GM18861 (cell line): ENCODE measurements around the gene PCF11.
A peak's percentile ranks its signal among the peaks of the same experiment; 100 is the strongest.
"Not testable (repeated sequence)": the region's sequence is repeated elsewhere in the genome, so short reads cannot be mapped to it uniquely, and the experiment has no call there.

Experiments
- ATAC-seq: cut with Tn5 transposase; IDR thresholded peaks from one replicate; pipeline ENCODE4 v1.9.1; 2021; ENCODE audit not compliant: unreplicated experiment

Gene PCF11, protein sequence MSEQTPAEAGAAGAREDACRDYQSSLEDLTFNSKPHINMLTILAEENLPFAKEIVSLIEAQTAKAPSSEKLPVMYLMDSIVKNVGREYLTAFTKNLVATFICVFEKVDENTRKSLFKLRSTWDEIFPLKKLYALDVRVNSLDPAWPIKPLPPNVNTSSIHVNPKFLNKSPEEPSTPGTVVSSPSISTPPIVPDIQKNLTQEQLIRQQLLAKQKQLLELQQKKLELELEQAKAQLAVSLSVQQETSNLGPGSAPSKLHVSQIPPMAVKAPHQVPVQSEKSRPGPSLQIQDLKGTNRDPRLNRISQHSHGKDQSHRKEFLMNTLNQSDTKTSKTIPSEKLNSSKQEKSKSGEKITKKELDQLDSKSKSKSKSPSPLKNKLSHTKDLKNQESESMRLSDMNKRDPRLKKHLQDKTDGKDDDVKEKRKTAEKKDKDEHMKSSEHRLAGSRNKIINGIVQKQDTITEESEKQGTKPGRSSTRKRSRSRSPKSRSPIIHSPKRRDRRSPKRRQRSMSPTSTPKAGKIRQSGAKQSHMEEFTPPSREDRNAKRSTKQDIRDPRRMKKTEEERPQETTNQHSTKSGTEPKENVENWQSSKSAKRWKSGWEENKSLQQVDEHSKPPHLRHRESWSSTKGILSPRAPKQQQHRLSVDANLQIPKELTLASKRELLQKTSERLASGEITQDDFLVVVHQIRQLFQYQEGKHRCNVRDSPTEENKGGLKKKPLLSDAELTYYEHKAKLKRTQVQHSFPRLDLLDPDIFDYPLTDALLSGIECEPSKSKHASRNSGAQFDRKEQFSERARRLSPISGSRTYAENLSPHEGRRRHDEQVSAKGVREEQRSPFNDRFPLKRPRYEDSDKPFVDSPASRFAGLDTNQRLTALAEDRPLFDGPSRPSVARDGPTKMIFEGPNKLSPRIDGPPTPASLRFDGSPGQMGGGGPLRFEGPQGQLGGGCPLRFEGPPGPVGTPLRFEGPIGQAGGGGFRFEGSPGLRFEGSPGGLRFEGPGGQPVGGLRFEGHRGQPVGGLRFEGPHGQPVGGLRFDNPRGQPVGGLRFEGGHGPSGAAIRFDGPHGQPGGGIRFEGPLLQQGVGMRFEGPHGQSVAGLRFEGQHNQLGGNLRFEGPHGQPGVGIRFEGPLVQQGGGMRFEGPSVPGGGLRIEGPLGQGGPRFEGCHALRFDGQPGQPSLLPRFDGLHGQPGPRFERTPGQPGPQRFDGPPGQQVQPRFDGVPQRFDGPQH (N-terminal part only)

DNA sequence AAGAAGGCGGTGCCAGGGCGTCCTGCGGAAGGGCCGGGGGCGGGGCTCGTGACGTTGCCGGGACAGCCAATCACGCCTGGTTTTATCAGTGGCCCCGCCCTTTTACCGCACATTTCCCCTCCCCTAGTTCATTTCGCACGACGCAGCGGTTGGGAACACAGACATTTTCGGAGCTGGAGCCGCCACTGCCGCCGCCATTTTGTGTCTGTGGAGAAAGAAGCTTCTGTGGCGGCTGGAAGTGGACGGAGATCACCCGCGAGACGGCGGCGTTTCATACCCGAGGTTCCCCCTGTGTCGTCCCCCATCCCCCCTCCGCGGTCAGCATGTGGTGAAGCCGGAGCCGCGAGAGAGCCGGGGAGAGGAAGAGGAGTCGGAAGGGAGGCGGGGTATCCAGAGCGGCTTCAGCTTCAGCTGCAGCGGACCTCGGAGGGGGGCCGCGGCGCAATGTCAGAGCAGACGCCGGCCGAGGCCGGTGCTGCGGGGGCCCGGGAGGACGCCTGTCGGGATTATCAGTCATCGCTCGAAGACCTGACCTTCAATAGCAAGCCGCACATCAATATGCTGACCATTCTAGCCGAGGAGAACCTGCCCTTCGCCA lies at the start of gene PCF11:
TSS of gene PCF11 (plus strand) at position 136 of the 598 bp plus-strand sequence. CDS start at position 445, 309 bp downstream.
- ATAC-seq: no peak

DNA sequence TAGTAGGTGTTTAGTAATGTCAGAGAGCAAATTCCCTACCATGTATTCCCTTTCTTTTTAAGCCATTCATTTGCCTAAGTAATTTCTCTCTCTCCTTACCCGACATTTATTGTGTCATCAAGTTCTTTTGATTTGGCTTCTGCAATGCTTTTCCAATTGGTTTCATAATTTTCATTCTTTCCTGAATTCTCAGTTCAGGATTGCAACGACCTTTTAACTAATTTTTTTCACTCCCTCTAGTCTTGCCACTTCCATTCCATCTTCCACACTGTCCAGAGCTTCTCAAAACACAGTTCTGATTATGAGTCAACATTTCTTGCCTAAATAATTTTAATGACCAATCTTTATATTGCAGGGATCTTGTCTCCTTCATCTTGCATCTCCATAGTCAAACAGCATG lies 44.0 kb upstream of the PCF11 start:
- no peak for ATAC-seq

DNA sequence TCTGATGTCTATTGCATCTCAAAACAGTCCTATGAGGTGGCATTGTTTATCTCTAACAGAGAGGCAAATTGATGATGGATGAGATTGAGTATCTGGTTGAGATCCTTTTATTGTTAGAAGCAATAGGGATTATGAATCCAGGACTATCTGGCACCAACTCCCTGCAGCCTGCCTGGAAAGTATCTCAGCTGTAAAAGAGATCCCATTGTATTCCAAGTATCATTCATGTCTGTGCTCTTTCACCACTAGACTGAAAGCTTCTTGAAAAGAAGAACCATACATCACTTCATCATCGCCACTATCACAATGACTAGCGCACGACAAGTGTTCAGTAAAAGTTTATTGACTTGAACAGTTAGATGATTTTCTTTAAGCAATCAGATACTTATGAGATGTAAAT lies 41.9 kb upstream of the PCF11 start:
- no peak for ATAC-seq

DNA sequence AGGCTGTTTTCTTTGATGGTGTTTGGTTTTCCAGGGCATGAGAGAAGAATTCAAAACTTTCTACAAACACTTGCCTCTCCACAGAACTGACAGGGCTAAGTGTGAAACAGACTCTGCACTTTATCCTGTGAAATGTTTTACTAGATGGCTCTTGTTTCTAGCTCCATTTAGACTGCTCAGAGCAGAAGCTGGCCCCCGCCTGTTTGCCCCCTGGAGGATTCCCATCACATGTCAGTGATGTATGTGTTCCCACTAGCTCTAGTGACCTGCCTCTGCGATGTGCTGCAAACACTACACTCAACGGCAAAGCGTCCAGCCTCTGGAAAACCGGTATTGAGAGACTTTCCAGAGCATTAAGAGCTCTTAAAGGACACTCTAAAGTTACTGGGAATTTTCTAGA lies 41.4 kb upstream of the PCF11 start:
- no peak for ATAC-seq

DNA sequence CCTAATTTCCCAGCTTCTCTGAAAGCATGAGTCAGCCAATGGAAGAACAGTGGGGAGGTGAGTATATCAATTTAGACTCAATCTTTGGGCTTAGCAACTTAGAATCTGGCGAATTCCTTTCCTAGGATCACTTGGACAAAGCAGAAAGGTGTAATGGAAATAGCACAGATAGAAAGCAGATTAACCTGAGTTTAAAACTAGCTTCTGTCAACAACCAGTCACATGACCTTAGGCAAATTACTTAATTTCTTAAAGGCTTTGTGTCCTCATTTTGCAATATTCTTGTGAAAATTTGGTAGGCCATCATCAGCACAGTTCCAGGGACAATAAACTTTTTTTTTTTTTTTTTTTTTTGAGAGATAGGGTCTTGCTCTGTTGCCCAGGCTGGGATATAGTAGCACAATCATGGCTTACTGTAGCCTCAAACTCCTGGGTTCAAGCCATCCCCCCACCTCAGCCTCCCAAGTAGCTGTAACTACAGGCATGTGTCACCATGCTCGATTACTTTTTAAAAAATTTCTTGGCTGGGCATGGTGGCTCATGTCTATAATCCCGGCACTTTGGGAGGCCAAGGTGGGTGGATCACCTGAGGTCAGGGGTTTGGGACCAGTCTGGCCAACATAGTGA lies 40.8 kb upstream of the PCF11 start:
- ATAC-seq: no peak

DNA sequence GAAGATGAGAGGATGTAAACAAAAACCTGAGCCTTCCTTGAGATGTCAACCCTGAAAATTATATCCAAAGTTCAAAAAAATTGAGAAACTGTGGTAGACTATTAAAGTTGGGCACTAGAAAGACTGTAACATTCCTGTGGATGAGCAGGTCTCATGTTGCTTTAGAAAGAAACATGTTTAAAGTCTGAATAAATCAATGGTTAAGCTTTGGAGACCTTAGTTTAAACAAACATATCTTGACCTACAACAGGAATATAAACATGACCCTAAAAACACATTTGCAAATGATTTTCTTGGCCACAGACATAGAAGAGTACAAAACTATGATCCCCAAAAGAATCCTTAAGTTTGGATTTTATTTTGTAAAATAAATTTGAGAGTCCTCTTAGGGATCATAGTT lies 38.1 kb upstream of the PCF11 start:
- no peak for ATAC-seq

DNA sequence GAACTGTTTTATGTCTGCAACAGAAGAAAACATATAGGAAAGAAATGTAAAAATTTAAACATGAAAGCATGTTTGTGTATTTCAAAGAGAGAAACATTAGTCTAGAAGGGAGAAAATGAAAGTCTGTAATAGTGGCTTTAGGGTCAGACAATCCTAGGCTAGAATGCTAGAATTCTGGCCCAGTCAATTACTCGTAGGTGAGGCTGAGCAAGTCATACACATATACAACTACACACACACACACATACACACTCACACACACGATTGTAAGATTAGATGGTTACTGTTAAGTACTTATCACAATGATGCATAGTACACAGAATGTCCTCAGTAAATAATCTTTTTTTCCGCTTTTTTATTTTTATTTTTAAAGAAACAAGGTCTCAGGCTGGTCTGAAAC lies 37.7 kb upstream of the PCF11 start:
- no peak for ATAC-seq

DNA sequence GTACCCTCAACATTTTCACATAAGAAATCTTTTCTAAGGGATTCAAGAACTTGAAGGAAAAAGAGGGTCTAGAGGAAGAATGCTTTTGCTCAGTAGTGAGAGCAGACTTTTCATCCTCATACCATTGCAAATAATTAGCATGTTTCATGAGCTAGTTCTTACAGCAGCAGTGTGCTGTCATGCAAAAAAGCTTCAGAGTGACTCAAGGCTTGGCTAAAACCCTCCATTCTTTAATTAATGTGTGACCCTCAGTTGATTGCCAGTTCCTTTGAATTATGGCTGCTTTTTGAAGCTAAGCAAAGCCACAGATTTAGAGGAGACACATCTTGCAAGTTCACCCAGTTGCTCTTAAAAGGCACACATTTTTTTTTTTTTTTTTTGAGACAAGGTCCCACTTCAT lies 36.6 kb upstream of the PCF11 start:
- no peak for ATAC-seq

DNA sequence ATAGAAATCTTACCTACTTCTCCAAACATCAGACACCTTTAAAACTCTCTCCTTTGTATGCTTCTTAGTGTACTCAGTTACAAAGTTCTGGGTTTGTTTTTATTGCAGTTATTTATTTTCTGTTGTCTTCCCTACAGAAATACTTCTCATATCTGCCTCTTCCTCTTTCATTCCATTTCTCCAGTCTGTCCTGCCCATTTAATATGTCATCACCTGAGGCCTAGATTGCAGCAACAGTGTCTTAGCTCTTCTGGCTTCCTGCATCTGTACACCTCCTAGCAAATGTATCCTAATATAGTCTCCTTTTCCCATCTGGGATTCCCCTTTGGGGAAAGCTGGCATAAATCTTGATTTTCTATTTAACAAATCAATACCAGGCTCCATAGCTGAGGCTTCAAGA lies 34.9 kb upstream of the PCF11 start:
- no peak for ATAC-seq

DNA sequence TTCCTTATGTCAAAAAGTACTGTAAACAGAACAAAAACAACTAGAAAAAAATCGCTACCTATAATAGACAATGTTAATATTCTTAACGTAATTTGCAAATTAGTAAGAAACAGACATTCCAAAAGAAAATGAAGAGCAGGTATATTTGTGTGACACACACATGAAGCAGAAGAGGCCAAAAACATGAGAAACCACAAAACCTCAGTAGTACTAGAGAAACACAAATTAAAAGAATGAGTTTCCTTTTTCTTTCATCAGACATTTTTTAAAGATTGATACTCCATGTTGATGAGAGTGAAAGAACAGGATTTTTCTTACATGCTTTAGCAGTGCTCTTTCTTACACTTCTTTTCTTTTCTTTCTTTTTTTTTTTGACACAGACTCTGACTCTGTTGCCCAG lies 34.2 kb upstream of the PCF11 start:
- no peak for ATAC-seq

DNA sequence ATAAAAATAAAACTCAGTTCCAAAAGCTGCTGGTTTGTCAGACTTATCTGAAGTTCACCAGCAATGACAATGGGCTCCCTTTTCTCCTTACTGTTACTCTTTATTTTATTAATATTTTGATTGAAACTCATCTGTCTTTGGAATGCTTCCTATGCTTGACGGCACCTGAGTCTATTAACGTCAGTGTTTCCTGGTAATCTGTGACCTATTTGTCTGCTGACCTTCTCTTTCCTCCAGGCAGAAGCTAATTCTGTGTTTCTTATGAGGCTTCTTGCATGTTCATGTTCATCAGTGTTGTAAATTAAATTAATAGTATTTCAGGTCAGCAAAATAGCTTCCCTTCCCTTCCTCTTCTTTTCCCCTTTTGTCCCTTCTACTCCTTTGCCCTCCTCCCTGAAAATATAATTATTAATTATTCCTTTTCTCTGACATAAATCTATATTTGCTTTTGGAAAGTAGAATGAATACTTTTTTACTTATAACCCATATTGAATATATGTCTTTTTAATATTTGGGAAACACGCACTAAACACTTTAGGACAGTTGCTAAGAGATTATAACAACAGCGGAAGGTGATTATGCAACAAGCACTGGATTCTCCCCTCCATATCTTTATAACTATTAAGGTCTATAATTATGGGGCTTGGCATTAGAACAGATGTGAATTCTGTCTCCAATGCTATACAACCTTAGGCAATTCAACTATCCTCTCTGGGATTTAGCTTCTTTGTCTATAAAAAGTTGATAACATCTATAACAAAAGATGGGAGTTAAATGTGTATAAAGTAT lies 32.1 kb upstream of the PCF11 start:
- no peak for ATAC-seq

DNA sequence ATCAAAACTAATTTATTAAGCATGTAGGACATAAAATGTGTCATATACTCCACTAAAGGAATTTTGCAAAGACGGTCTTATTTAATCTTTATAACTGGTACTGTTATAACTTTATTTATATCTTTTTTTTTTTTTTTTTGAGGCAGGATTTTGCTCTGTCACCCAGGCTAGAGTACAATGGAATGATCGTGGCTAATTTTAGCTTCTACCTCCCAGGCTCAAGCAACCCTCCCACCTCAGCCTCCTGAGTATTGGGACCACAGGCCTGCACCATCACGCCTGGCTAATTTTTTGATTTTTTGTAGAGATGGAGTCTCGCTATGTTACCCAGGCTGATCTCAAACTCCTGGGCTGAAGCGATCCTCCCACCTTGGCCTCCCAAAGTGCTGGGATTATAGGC lies 31.4 kb upstream of the PCF11 start:
- no peak for ATAC-seq

DNA sequence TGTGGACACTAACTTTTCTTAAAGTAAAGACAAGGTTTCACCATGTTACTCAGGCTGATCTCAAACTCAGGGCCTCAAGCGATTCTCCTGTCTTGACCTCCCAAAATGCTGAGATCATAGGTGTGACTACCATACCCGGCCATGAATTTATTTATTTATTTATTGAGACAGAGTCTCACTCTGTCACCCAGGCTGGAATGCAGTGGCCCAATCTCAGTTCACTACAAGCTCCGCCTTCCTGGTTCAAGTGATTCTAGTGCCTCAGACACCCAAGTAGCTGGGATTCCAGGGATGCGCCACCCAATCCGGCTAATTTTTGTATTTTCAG lies 29.7 kb upstream of the PCF11 start:
- ATAC-seq: no peak

DNA sequence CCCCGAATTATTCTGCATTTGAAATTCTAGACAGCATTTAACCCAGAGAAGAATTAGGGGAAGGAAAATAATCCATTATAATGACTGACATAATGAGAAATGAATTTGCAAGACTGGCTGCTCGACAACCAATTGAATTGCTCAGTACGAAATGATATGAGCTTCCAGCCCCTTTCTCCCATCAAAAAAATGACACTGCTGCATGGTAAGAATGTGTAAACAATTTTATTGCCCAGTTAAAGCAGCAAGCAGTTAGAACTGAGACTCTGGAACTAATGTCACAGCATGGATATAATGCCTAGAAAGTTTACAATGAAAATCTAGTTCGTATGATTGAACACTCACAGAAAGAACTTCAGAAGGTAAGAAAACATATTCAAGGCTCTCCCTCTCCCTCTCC lies 24.7 kb upstream of the PCF11 start:
- no peak for ATAC-seq

DNA sequence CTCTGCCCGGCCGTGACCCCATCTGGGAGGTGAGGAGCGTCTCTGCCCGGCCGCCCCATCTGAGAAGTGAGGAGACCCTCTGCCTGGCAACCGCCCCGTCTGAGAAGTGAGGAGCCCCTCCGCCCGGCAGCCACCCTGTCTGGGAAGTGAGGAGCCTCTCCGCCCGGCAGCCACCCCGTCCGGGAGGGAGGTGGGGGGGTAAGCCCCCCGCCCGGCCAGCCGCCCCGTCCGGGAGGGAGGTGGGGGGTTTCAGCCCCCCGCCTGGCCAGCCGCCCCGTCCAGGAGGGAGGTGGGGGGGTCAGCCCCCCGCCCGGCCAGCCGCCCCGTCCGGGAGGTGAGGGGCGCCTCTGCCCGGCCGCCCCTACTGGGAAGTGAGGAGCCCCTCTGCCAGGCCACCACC lies 23.7 kb upstream of the PCF11 start:
- ATAC-seq: not testable (repeated sequence)

DNA sequence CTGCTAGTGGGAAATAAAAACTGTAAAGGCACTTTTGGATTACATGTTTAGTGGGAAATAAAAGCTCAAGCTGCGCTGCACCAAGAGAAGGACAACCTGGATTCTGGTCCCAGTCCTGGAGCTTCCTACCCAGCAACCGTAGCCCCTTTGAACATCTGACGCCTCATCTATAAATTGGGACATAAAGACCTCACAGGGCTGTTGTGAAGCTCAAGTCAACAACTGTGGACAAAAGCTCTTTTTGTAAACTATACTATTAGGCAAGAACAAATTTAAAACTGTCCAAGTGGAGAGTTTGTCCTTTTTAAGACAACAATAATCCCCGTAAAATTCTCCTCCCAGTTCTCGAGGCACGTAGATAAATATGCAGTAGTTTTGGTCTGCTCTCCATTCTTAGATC lies 17.6 kb upstream of the PCF11 start:
- no peak for ATAC-seq

DNA sequence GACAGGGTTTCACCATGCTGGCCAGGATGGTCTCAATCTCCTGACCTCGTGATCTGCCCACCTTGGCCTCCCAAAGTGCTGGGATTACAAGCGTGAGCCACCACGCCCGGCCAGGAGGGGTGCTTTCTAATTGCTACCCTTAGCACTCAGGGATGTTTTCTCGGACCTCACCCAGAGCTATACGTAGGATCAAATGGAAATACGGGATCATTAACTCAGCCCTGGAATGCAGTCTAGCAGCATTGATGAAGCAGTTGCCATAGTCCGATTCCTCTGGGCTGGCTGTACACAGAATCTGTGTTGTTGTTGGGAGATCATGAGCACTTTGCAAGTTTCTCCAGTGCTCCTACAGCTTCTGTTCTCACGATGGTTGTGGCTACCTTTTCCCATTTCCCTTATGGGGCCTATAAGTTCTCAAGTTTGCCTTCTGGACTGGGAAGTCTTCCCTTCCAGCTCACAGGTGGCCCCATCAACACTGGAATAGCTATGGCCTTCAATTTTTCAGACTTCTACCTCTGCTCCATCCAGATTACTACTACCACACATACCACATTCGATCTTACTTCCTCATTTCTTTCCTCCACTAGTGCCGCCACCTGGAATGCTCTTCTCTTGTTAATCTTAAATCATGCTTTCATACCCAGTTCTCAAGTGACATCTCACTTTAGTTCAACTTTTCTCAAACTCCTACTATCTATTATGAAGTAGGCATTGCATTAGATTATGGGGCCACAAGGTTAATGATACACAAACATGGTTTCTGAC lies 16.1 kb upstream of the PCF11 start:
- ATAC-seq: peak; percentile 96

DNA sequence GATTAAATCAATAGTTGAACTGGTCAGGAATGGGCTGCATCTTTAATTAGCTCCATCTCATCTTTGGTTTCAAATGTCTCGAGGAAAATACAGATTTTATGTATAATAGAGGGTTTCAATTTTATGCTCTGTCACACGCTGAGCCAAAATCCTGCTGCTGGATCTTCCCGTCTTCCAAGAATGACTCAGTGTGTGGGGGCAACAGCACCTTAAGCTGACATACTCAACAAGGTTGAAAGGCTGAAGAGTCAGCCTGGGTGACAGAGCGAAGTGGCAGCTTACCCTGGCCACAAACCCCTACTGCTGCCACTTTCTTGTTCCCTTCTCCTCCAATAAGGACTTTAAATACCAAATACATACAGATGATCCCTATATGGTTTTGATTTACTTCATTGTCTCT lies 9.0 kb upstream of the PCF11 start:
- ATAC-seq: no peak

DNA sequence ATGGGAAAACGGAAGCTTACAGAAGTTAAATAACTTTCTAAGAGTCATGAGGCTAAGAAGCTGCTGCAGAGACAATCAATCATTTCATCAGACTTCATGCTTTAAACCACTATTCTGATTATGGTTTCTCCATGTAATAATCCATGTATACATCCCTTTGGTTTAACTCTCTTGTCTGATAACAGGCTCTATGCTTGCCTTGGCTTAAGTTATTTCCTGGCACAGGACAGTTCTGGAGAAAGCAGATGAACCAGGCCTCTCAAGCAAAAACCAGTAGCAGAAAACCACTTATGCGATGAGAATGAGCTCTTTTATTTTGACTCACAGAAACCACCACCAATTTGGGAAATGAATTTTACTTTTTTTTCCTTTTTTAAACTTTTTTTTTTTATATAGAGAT lies 6.5 kb upstream of the PCF11 start:
- no peak for ATAC-seq
